CD4-positive, alpha-beta T cell treated with Interleukin-12 subunit alpha and Interleukin-12 subunit beta, for 1 hour (primary cell): ENCODE results near the gene DENND1C.

Experiments used
- DNase-seq: peaks from one replicate; pipeline ENCODE4 v3.0.0-alpha.2; 2020

The DENND1C gene, protein sequence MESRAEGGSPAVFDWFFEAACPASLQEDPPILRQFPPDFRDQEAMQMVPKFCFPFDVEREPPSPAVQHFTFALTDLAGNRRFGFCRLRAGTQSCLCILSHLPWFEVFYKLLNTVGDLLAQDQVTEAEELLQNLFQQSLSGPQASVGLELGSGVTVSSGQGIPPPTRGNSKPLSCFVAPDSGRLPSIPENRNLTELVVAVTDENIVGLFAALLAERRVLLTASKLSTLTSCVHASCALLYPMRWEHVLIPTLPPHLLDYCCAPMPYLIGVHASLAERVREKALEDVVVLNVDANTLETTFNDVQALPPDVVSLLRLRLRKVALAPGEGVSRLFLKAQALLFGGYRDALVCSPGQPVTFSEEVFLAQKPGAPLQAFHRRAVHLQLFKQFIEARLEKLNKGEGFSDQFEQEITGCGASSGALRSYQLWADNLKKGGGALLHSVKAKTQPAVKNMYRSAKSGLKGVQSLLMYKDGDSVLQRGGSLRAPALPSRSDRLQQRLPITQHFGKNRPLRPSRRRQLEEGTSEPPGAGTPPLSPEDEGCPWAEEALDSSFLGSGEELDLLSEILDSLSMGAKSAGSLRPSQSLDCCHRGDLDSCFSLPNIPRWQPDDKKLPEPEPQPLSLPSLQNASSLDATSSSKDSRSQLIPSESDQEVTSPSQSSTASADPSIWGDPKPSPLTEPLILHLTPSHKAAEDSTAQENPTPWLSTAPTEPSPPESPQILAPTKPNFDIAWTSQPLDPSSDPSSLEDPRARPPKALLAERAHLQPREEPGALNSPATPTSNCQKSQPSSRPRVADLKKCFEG

DNA sequence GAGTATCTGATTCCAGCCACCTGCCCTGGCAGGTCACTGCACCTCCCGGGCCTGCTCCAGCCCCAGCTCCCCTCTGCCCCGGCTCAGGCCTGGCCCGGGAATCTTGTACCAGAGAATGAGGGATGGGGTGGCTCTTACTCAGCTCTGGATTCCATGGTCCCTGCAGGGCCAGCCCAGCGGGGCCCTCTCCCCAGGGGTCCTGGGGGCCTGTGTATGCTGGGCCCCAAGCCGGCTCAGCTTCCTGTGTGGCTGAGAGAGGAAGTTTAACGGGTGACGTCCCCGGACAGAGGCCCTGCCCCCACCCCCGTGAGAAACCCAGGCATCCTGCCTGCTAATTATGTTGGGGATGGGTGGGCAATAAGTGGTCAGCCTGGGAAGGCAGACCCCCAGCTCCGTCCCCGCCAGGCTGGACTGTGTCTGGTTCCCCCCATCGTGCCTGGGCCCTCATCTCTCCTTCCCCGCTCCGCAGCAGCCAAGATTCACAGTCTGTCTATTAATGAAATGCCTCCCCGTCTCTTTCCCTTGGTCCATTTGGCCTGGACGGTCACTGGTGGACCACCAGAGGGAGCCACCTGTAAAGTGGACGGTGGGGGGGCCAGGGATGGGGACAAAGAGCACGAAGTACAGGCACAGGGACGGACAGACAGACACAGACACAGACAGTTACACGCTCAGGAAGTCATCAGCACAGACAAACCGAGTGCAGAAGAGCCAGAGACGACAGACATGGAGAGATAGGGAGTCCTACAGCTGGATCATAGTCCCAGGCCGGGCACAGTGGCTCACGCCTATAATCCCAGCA lies at the start of gene DENND1C:
TSS of gene DENND1C (minus strand) at position 247 of the 802 bp plus-strand sequence. CDS start at position 155, 92 bp downstream.
- DNase-seq: peak; percentile 78

DNA sequence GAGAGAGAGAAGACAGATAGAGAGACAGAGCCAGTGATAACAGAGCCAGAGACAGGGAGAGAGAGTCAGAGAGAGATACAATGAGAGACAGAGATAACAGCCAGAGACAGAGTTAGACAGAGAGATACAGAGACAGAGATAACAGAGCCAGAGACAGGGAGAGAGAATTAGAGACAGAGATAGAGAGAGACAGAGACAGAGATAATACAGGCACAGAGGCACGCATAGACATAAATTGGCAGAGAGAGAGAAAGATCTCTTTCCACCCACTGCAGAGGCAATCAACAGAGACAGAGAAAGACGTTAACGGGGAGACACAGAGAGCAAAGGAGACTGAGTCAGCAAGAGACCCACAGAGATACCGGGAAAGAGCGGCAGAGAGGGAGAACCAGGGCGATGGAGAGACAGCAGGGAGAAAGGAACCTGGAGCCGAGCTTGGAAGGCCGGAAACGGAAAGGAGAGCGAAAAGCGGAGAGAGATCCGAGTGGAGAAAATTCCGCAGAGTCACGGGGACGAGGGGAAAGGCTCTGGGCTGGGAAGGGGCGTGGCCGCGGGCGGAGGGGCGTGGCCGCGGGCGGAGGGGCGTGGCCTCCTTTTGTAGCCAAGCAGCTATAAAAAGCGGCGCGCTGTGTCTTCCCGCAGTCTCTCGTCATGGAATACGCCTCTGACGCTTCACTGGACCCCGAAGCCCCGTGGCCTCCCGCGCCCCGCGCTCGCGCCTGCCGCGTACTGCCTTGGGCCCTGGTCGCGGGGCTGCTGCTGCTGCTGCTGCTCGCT lies 49.0 kb upstream of the DENND1C start, which contains the start of gene TNFSF9:
TSS of gene TNFSF9 (plus strand) at position 641 of the 777 bp plus-strand sequence. CDS start at position 652, 11 bp downstream.
- peak; percentile 88 for DNase-seq

DNA sequence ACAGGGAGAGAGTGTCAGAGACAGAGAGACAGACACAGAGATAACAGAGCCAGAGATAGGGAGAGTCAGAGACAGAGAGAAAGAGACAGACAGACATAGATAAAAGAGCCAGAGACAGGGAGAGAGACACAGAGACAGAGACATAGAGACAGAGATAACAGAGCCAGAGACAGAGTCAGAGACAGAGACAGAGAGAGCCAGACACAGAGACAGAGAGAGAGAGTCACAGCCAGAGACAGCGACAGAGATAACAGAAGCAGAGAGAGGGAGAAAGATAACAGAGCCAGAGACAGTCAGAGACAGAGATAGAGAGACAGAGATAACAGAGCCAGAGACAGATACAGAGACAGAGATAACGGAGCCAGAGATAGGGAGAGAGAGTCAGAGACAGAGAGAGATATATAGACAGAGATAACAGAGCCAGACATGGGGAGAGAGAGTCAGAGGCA lies 48.4 kb upstream of the DENND1C start:
- no peak for DNase-seq

DNA sequence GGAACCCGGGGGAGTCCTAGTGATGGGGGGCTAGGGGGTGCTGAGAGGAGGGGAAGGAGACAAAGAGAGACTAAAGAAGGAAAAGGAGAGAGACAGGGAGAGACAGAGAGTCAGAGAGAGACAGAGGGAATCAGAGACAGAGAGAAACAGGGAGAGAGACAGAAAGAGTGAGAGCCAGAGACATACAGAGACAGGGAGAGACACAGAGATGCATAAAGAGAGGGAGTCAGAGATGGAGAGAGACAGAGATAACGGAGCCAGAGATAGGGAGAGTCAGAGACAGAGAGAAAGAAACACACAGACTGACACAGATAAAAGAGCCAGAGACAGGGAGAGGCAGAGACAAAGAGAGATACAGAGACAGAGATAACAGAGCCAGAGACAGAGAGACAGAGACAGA lies 47.8 kb upstream of the DENND1C start:
- no peak for DNase-seq

DNA sequence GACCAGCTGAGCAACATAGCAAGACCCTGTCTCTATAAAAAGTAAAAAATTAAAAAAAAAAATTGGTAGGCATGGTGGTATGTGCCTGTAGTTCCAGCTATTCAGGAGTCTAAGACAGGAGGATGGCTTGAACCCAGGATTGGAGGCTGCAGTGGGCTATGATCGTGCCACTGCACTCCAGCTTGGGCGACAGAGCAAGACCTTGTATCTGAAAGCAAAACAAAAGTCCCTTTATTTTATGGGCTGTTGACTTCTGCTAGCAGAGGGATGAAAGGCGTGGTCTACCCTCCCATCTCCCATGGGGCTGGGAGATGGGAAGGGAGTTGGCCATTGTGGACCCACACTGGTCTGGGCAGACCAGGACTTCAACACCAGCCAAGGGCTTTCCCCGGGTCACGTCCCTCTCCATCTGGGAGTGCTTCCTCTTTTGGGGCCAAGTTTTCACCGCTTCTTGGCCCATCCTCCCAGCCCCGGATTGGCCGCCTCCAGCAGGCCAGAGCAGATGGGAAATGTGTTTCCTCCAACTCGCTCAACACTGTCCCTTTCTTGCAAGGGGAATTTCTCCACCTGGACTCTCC lies 47.0 kb upstream of the DENND1C start:
- DNase-seq: no peak

DNA sequence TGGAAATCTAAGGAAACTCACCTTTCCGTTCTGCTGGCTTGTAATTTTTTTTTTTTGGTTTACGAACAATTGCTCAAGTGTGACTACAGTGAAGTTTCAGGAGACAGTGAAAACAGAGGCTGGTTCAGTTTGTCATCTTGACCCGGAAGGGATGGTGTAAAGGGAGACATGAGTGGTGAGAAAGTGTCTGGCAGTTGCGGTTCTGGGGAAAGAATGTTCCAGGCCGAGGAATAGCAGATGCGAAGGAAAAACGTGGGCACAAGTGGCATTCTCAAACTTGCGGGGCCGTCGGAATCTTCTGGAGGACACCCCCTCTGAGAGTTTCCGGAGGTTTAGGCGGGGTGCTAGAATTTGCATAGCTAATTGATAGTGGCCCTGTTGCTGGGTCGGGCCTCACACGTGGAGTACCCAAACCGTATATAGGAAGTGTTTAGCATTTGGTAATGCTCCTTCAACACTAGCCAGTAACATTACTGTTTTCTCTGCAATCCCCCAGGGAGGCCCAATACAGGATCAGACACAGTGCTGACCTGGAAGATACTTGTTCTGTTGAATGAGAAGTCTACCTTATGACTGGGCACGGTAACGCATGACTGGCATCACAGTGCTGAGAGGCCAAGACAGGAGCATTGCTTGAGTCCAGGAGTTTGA lies 46.4 kb upstream of the DENND1C start:
- peak; percentile 30 for DNase-seq

DNA sequence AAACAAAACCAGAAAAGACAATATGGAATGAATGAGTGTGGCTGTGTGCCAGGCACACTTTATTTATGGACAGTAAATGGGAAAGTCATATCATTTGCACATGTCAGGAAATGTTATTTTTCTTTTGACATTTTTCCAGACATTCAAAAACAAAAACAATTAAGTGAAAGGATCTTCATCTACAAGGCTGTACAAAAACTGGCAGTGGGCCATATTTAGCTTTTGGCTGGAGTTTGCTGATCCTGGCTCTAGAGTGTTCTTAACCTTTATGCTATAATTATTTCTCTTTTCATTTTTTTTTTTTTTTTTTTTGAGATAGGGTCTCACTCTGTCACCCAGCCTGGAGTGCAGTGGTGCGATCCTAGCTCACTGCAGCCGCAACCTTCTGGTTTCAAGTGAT lies 42.7 kb upstream of the DENND1C start:
- no peak for DNase-seq

DNA sequence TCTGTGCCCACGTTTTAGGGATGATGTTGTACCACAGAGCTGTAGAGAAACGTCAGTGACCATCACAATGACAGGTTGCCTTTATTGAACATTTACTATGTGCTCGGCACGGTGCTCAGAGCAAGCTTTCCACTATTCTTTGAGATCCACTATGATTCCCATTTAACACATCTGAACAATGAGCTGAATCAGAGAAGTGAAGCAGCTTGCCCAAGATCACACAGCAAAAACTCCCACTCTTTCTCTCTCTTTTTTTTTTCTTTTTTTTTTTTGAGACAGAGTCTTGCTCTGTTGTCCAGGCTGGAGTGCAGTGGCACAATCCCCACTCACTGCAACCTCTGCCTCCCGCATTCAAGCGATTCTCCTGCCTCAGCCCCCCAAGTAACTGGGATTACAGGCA lies 41.1 kb upstream of the DENND1C start:
- no peak for DNase-seq

DNA sequence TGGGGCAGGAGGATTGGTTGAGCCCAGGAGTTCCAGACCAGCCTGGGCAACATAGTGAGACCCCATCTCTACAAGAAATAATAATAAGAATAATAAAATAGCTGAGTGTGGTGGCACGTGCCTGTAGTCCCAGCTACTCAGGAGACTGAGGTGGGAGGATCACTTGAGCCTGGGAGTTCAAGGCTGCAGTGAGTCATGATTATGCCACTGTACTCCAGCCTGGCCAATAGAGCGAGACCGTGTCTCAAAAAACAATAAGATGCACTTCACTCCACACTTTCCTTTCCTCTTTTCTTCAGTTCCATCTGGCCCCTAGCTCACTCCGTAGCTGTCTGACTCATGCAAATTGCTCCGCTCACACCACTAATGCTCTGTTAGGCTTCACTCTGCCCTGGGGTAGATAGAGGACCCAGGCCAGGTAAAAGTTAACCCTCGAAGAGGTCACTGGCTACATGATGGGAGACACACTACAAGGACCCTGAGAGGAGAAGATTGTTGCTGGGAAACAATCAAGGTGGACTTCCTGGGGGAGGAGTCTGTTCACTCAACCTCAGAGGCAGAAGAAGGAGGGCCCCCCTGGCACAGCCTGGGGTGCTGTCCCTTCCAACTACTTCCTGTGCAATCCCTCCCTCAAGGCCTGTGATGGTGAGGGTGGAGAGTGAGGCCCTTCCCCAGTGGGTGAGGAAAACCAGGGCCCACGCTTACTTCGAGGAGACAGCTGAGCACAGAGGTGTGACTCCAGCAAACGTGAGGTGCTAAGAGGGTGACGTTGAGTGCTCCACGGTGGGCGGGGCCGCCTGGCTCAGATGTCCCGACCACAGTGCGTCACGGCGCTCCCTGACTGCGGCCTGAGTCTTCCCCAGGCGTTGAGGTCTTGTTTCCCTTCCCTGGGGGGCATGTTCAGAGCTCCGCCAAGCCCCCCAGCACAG lies 40.4 kb upstream of the DENND1C start:
- DNase-seq: peak; percentile 80

DNA sequence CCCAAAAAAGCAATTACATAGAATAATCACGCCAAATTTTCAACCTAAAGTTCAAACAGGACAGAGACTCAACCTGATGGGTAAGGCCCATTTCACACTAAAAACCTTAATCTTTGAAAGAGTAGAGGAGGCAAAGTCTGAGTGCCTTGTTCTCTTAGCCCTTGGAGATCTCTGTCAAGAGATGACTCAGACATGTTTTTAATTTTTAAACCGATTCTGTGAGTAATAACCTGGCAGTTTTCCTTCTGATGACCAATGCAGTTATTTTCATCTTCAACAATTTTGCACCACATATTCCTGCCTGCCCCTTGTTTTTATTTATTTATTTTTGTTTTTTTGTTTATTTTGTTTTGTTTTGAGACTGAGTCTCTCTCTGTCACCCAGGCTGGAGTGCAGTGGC lies 37.7 kb upstream of the DENND1C start:
- DNase-seq: no peak

DNA sequence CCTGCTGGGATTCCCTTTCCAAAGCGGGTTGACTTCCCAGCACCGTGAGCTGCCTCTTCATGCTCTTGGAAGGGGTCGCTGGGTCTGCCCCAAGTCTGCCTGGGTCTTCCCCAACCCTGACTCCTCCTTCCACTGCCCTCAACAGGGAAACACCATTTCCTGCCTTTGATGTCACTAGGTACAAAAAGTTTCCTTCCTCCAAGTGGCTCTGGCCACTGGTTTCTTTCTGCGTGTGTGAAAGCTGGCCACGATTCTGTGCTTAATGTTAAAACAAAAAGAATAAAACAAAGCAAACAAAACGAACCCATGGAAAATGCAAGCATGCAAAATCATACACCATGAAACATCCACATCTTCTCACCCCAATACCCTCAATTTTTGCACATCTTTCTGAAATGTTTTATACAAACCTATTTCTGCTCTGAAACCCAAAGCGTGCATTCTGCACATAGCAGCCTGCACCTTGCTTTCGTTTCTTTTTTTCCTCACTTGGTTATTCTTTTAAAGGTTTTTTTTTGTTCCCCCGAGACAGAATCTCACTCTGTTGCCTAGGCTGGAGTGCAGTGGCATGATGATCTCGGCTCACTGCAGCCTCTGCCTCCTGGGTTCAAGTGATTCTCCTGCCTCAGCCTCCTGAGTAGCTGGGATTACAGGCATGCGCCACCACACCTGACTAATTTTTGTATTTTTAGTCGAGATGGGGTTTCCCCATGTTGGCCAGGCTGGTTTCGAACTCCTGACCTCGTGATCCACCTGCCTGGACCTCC lies 36.7 kb upstream of the DENND1C start:
- peak; percentile 41 for DNase-seq

DNA sequence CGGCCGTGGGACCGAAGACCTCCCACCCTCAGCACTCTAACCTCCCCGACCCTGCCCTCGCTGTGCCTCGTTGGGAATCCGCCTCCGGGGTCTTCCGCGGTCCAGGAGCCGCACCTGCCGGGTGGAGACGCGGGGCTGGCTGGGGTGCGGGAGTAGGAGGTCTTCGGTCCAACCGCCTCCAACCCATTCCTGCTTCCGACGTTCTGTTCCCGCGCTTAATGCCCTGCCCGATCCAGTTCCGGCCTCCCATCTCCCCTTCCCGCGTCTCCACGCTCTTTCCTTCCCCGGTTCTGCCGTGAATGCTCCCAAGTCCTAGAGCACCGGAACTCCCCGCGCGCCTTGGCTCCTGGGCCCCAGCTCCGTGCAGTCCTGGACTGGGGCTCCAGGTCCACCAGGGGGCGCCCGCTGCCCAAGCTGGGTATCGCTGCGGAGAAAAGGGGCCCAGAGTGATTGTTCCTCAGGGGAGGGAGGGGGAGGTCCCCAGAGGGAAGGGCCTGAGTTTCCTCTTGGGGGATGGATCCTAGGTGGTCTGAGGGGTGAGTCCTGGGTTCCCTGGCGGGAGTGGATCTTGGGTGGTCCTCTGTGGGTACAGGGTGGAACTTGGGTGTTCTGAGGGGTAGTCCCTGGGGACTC lies 35.2 kb upstream of the DENND1C start:
- DNase-seq: peak; percentile 89

DNA sequence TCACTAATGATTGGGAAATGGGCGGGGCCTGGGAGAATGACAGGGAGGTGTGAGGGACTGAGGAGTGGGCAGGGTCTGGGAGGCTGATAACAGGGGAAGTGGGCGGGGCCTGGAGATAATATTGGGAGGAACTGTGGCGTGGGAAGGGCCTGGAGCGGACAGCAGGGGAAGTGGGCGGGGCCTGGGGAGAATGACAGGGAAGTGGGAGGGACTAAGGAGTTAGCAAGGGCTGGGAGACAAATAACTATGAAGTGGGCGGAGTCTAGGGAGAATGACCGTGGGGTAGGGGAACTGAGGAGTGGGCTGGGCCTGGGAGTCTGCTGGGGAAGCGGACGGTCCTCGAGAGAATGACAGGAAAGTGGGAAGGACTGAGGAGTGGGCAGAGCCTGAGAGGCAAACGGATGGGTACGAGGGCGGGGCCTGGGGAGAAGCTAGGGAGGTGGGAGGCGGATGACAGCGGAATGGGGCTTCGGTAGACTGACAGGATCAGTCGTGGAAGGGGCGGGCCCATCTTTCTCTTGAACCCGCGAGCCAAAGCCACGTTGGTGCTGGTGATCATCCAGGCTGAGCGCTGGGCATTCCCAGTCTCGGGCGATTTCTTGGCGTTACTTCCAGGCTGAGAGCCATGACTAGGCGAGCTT lies 34.6 kb upstream of the DENND1C start:
- peak; percentile 83 for DNase-seq

DNA sequence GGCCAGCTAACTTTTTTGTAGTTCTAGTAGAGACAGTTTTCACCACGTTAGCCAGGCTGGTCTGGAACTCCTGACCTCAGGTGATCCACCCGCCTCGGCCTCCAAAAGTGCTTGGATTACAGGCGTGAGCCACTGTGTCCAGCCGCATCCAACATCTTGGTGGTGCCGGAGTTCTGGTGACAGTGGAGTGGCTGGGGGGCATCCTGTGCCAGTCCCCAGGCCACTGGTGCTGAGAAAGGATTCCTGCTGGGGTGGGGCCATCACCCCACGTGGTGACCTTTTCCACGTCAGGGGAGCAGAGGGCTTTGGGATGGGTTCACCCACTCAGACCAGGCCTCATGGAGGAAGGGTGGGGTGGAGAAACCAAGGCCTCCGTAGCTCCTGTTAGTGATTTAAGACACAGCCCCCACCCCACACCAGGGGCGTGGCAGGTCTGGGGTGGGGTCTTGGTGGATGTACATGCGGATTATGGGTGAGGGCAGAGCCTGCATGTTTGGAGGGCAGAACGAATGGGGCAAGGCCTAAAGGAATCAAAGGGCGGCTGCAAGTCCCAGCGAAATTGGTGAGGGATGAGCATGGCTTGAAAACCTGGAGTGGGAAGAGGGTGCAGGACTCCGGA lies 33.4 kb upstream of the DENND1C start:
- DNase-seq: no peak

DNA sequence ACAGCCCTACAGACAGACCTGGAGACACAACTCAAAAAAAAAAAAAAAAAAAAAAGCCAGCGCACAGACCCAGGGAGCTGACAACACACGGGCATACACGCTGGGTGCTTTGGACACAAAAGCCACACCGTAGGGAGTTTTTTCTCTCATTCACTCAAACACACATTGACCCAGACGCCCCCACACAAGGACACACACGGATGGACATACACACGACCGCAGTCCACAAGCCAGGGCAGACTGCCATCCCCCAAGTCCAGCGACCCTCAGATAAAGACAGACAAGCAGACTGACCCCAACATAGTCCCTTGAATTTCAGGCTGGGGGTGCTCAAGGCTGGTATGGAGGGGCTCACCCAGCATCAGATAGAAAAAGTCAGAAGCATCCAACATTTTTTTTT lies 32.5 kb upstream of the DENND1C start:
- no peak for DNase-seq

DNA sequence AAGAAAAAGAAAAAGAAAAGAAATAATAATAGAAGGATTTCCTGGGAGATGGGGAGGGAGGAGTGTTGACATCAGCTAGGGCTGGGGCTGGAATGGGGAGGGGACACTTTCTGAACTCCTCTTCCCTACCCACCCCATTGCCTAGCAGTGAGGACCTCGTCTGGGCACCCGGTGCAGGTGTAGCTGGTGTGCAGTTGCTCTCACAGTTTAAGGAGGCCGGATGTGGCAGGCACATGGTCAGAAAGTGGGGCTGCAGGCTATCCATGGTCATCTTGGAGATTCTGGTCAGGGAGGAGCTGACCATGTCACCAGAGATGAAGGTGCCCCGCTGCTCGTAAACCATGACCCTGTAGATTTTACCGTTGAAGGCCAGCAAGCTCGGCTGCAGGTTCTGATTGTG lies 29.0 kb upstream of the DENND1C start:
- no peak for DNase-seq

DNA sequence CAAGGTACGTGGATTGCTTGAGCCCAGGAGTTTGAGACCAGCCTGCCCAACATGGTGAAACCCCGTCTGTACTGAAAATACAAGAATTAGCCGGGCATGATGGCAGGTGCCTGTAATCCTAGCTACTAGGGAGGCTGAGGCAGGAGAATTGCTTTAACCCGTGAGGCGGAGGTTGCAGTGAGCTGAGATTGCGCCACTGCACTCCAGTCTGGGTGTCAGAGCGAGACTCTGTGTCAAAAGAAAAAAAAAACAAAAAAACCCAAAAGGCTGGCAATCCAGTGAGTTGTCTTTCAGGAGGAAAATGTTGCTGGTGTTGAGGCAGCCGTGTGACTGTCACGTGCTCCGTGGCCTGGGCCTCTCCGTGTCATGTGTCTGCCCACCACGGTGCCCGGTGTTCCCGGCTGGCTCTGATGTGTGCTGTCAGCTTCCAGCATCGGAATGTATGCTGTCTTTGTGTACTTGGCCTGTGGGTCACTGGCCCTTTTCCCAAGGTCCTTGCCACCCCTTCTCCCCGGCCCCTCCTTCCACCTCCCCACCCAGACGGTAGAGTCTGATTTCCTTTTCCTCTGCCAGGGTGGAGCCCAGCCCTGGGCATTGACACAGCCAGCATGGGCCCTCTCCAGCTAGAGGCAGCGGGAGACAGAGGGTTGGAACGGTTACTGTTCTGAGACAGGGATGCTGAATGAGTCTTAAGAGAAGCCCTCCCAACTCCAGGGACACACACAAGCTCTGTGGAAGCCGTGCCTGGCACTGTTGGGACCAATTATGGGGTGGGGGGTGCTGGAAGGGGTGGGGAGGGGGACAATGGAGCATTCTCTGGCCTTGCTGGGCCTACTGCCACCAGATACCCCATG lies 27.8 kb upstream of the DENND1C start:
- no peak for DNase-seq
